D721Med (cell line): ENCODE data around the gene NOL3.

Experiments used
- DNase-seq: peaks from one replicate; pipeline ENCODE4 v3.0.0; 2011; ENCODE audit warnings: low spot score; ENCODE audit not compliant: insufficient read length
- FAIRE-seq: peaks from 2 replicates; lab custom pipeline; 2011; peaks lifted over from hg19 to GRCh38; lab: Jason Lieb, UNC
- CTCF ChIP-seq: IDR thresholded peaks from 2 replicates; pipeline ENCODE4 v1.5.1; 2012; ENCODE audit warnings: mild to moderate bottlenecking, control low read depth; ENCODE audit not compliant: insufficient read depth; ENCODE audit errors: missing control alignments

Gene NOL3

GRCh38 chr16:67173808-67174705 lies 3.7 kb downstream of the NOL3 start:
- DNase-seq (no peak), FAIRE-seq (no peak)
- peak; percentile 23 for TF ChIP-seq CTCF

- FAIRE-seq (no peak), DNase-seq (no peak)
- no peak for TF ChIP-seq CTCF
Measured at GRCh38 chr16:67174706-67175231, 4.4 kb downstream of the NOL3 start.

GRCh38 chr16:67176662-67177061 lies 6.3 kb downstream of the NOL3 start:
- no peak for DNase-seq
- TF ChIP-seq CTCF, result no peak
- no peak for FAIRE-seq

GRCh38 chr16:67177743-67178699 lies 7.7 kb downstream of the NOL3 start:
- no peak for DNase-seq

GRCh38 chr16:67179421-67180080 lies 9.2 kb downstream of the NOL3 start:
- TF ChIP-seq CTCF, result peak; percentile 18
- DNase-seq (no peak), FAIRE-seq (no peak)

More at GRCh38 chr16:67177743-67178699, 7.7 kb downstream of the NOL3 start:
- no peak for FAIRE-seq
- TF ChIP-seq CTCF, result no peak

GRCh38 chr16:67180166-67180565 lies 9.8 kb downstream of the NOL3 start:
- DNase-seq (no peak), FAIRE-seq (no peak)

More at GRCh38 chr16:67180166-67180565, 9.8 kb downstream of the NOL3 start:
- no peak for TF ChIP-seq CTCF
